Eye (tissue), 1 donor: Measurements from ENCODE around the gene BTBD3.
A peak's percentile ranks its signal among the peaks of the same experiment; 100 is the strongest.

ENCODE experiments used
- DNase-seq: peaks from one replicate; pipeline ENCODE4 v3.0.0-alpha.2; 2015

BTBD3 gene

GRCh38 chr20:11917663-11918062, at the start of gene BTBD3:
TSS of gene BTBD3 (plus strand) at chr20:11917893. CDS start at chr20:11918276, 383 bp downstream.
- peak; percentile 78 for DNase-seq

- DNase-seq: no peak
These were observed 48.1 kb upstream of the BTBD3 start for GRCh38 chr20:11869641-11870040.

GRCh38 chr20:11870411-11870810, 47.3 kb upstream of the BTBD3 start:
- DNase-seq: no peak

GRCh38 chr20:11876555-11876954, 41.1 kb upstream of the BTBD3 start:
- DNase-seq: no peak

GRCh38 chr20:11880680-11881079, 37.0 kb upstream of the BTBD3 start:
- DNase-seq: no peak

GRCh38 chr20:11881449-11881848, 36.2 kb upstream of the BTBD3 start:
- no peak for DNase-seq

GRCh38 chr20:11882651-11883050, 35.0 kb upstream of the BTBD3 start:
- DNase-seq: no peak

- no peak for DNase-seq
These were observed 29.0 kb upstream of the BTBD3 start for GRCh38 chr20:11888648-11889047.

- peak; percentile 97 for DNase-seq
These were observed 27.2 kb upstream of the BTBD3 start for GRCh38 chr20:11890331-11891076.

- DNase-seq: peak; percentile 85
These were observed 26.5 kb upstream of the BTBD3 start for GRCh38 chr20:11891077-11891775.

- DNase-seq: peak; percentile 94
These were observed 25.7 kb upstream of the BTBD3 start for GRCh38 chr20:11891776-11892545.

- DNase-seq: no peak
These were observed 23.6 kb upstream of the BTBD3 start for GRCh38 chr20:11894062-11894461.

GRCh38 chr20:11895861-11896387, 21.8 kb upstream of the BTBD3 start:
- no peak for DNase-seq

GRCh38 chr20:11901127-11901526, 16.6 kb upstream of the BTBD3 start:
- DNase-seq: no peak

- no peak for DNase-seq
These were observed 15.4 kb upstream of the BTBD3 start for GRCh38 chr20:11902285-11902697.

GRCh38 chr20:11905460-11906179, 12.1 kb upstream of the BTBD3 start:
- no peak for DNase-seq

GRCh38 chr20:11906626-11907480, 10.8 kb upstream of the BTBD3 start:
- no peak for DNase-seq

- no peak for DNase-seq
These were observed 10.1 kb upstream of the BTBD3 start for GRCh38 chr20:11907621-11908020.

- no peak for DNase-seq
These were observed 5.6 kb upstream of the BTBD3 start for GRCh38 chr20:11912013-11912658.

- no peak for DNase-seq
These were observed 4.9 kb upstream of the BTBD3 start for GRCh38 chr20:11912659-11913415.
